ENCODE results near the gene ARMH1.
"Not testable (repeated sequence)": the region's sequence is repeated elsewhere in the genome, so short reads cannot be mapped to it uniquely, and the experiment has no call there.

Gene ARMH1

GRCh38 chr1:44645476-44646244 is 28.9 kb upstream of the ARMH1 start:
- DNase-seq: no peak

- no peak for DNase-seq
Measured at GRCh38 chr1:44646261-44647110, 28.0 kb upstream of the ARMH1 start.

GRCh38 chr1:44647896-44648295 is 26.6 kb upstream of the ARMH1 start:
- DNase-seq: no peak

- no peak for DNase-seq
Measured at GRCh38 chr1:44648529-44649250, 25.8 kb upstream of the ARMH1 start.

- no peak for DNase-seq
Measured at GRCh38 chr1:44649788-44650158, 24.7 kb upstream of the ARMH1 start.

- peak; percentile 72 for DNase-seq
Measured at GRCh38 chr1:44650159-44650831, 24.2 kb upstream of the ARMH1 start.

- no peak for DNase-seq
Measured at GRCh38 chr1:44651069-44651468, 23.4 kb upstream of the ARMH1 start.

- peak; percentile 93 for DNase-seq
Measured at GRCh38 chr1:44652445-44653106, 21.9 kb upstream of the ARMH1 start.

- no peak for DNase-seq
Measured at GRCh38 chr1:44653107-44653964, 21.2 kb upstream of the ARMH1 start.

- DNase-seq: no peak
Measured at GRCh38 chr1:44654621-44655187, 19.8 kb upstream of the ARMH1 start.

GRCh38 chr1:44655609-44656008 is 18.9 kb upstream of the ARMH1 start:
- DNase-seq: peak; percentile 28

- DNase-seq: no peak
Measured at GRCh38 chr1:44659566-44659965, 14.9 kb upstream of the ARMH1 start.

GRCh38 chr1:44660176-44660575 is 14.3 kb upstream of the ARMH1 start:
- no peak for DNase-seq

GRCh38 chr1:44661781-44662682 is 12.5 kb upstream of the ARMH1 start:
- DNase-seq: no peak

- DNase-seq: no peak
Measured at GRCh38 chr1:44662683-44663030, 11.9 kb upstream of the ARMH1 start.

- no peak for DNase-seq
Measured at GRCh38 chr1:44663417-44663816, 11.1 kb upstream of the ARMH1 start.

- DNase-seq: no peak
Measured at GRCh38 chr1:44664730-44665370, 9.7 kb upstream of the ARMH1 start.

GRCh38 chr1:44666719-44667118 is 7.8 kb upstream of the ARMH1 start:
- DNase-seq: not testable (repeated sequence)

Measured in eye (tissue), 1 donor.